Measurements from ENCODE around the gene BDNF.
"Not testable (repeated sequence)": the region's sequence is repeated elsewhere in the genome, so short reads cannot be mapped to it uniquely, and the experiment has no call there.

BDNF gene

GRCh38 chr11:27700351-27701301 is at the start of gene BDNF:
BDNF (minus strand) TSS chr11:27700455; CDS start chr11:27658564, 41,891 bp downstream.
- peak; percentile 65 for DNase-seq (ENCODE audit: low read depth)

- DNase-seq (ENCODE audit: low read depth), result no peak
These were observed 40.2 kb upstream of the BDNF start for GRCh38 chr11:27740362-27741013.

- DNase-seq (ENCODE audit: low read depth), result no peak
These were observed 35.0 kb upstream of the BDNF start for GRCh38 chr11:27735281-27735680.

GRCh38 chr11:27731803-27732202 is 31.5 kb upstream of the BDNF start:
- not testable (repeated sequence) for DNase-seq (ENCODE audit: low read depth)

GRCh38 chr11:27726981-27727380 is 26.7 kb upstream of the BDNF start:
- no peak for DNase-seq (ENCODE audit: low read depth)

GRCh38 chr11:27723687-27724086 is 23.4 kb upstream of the BDNF start:
- no peak for DNase-seq (ENCODE audit: low read depth)

GRCh38 chr11:27722953-27723344 is 22.7 kb upstream of the BDNF start:
- DNase-seq (ENCODE audit: low read depth), result no peak

- no peak for DNase-seq (ENCODE audit: low read depth)
These were observed 22.1 kb upstream of the BDNF start for GRCh38 chr11:27722117-27722952.

GRCh38 chr11:27721264-27722116 is 21.2 kb upstream of the BDNF start:
- no peak for DNase-seq (ENCODE audit: low read depth)

- DNase-seq (ENCODE audit: low read depth), result peak; percentile 26
These were observed 20.1 kb upstream of the BDNF start for GRCh38 chr11:27720277-27720830.

- DNase-seq (ENCODE audit: low read depth), result no peak
These were observed 19.3 kb upstream of the BDNF start for GRCh38 chr11:27719546-27719925.

GRCh38 chr11:27718863-27719545 is 18.7 kb upstream of the BDNF start:
- DNase-seq (ENCODE audit: low read depth), result peak; percentile 49

GRCh38 chr11:27718346-27718862 is 18.1 kb upstream of the BDNF start:
- DNase-seq (ENCODE audit: low read depth), result peak; percentile 95

- DNase-seq (ENCODE audit: low read depth), result no peak
These were observed 17.6 kb upstream of the BDNF start for GRCh38 chr11:27717801-27718229.

- DNase-seq (ENCODE audit: low read depth), result no peak
These were observed 17.1 kb upstream of the BDNF start for GRCh38 chr11:27717377-27717776.

- DNase-seq (ENCODE audit: low read depth), result peak; percentile 53
These were observed 16.6 kb upstream of the BDNF start for GRCh38 chr11:27716835-27717234.

- DNase-seq (ENCODE audit: low read depth), result no peak
These were observed 16.0 kb upstream of the BDNF start for GRCh38 chr11:27716216-27716615.

- DNase-seq (ENCODE audit: low read depth), result no peak
These were observed 11.5 kb upstream of the BDNF start for GRCh38 chr11:27711725-27712124.

- DNase-seq (ENCODE audit: low read depth), result no peak
These were observed 10.3 kb upstream of the BDNF start for GRCh38 chr11:27710536-27710935.

- no peak for DNase-seq (ENCODE audit: low read depth)
These were observed 7.4 kb upstream of the BDNF start for GRCh38 chr11:27707676-27708075.
